PFSK-1 (cell line): ENCODE data around the gene ARPC2.

Experiments
- FOXP2 ChIP-seq: optimal IDR thresholded peaks from 2 replicates; pipeline ENCODE3; 2011; ENCODE audit warnings: borderline replicate concordance, control low read depth, inconsistent platforms; ENCODE audit not compliant: insufficient read depth; ENCODE audit errors: extremely low read length, extremely low read depth
- POLR2AphosphoS5 ChIP-seq: IDR thresholded peaks from 2 replicates; pipeline ENCODE4 v1.6.1; 2012; ENCODE audit warnings: low read depth, mild to moderate bottlenecking, control low read depth, low read length, moderate library complexity
- REST ChIP-seq, 2 experiments: IDR thresholded peaks; 2 replicates each; pipeline versions ENCODE4 v1.6.1 to v1.8.0; 2011 to 2012; ENCODE audit warnings: low read depth in 2 of 2, low read length in 2 of 2, control low read depth in 1 of 2, inconsistent platforms in 1 of 2, mild to moderate bottlenecking in 1 of 2, moderate library complexity in 1 of 2; ENCODE audit not compliant: insufficient read depth in 1 of 2
- SIN3A ChIP-seq: IDR thresholded peaks from 2 replicates; pipeline ENCODE4 v1.6.1; 2012; ENCODE audit warnings: mild to moderate bottlenecking, low read length, moderate library complexity, borderline replicate concordance; ENCODE audit not compliant: insufficient read depth
- TAF1 ChIP-seq: IDR thresholded peaks from 2 replicates; pipeline ENCODE4 v1.6.1; 2012; ENCODE audit warnings: low read length, control low read depth, borderline replicate concordance; ENCODE audit not compliant: insufficient read depth

Gene ARPC2

GRCh38 chr2:218216336-218216673, 684 bp upstream of the ARPC2 start:
- TF ChIP-seq FOXP2 (no peak), SIN3A (no peak), REST (IDR thresholded peaks at IDR 0.05; ENCODE audit: insufficient read depth in 1 of 2, low read depth in 2 of 2, low read length in 2 of 2) (no peak), TAF1 (no peak)

GRCh38 chr2:218217360-218218267, 625 bp downstream of the ARPC2 start:
- TF ChIP-seq SIN3A (no peak), FOXP2 (no peak), POLR2AphosphoS5 (no peak; the same call in 1 of the 2 replicates), REST (IDR thresholded peaks at IDR 0.05; ENCODE audit: insufficient read depth in 1 of 2, low read depth in 2 of 2, low read length in 2 of 2) (no peak), TAF1 (no peak)

- no peak for TF ChIP-seq POLR2AphosphoS5
- no peak for TF ChIP-seq SIN3A
- no peak for TF ChIP-seq REST (IDR thresholded peaks at IDR 0.05; ENCODE audit: insufficient read depth in 1 of 2, low read depth in 2 of 2, low read length in 2 of 2)
- TF ChIP-seq TAF1, result no peak
- TF ChIP-seq FOXP2, result no peak
Measured at GRCh38 chr2:218218268-218219185, 1.5 kb downstream of the ARPC2 start.

- no peak for TF ChIP-seq REST (IDR thresholded peaks at IDR 0.05; ENCODE audit: insufficient read depth in 1 of 2, low read depth in 2 of 2, low read length in 2 of 2)
- TF ChIP-seq POLR2AphosphoS5, result no peak
- no peak for TF ChIP-seq SIN3A
- TF ChIP-seq TAF1, result no peak
- no peak for TF ChIP-seq FOXP2
Measured at GRCh38 chr2:218219934-218220333, 2.9 kb downstream of the ARPC2 start.
